BLaER1 (cell line): ENCODE data around the gene FUNDC1.

Experiments used
- H3K27ac ChIP-seq: shearing (Covaris generic); formaldehyde crosslinking; 2 replicates; pipeline ENCODE4 v1.8.1; 2022
- H3K27me3 ChIP-seq: shearing (Covaris generic); formaldehyde crosslinking; 2 replicates; pipeline ENCODE4 v1.8.1; 2022
- H3K36me3 ChIP-seq: shearing (Covaris generic); formaldehyde crosslinking; 2 replicates; pipeline ENCODE4 v1.8.1; 2022
- H3K4me1 ChIP-seq: shearing (Covaris generic); formaldehyde crosslinking; 2 replicates; pipeline ENCODE4 v1.8.1; 2022
- H3K4me2 ChIP-seq: shearing (Covaris generic); formaldehyde crosslinking; 2 replicates; pipeline ENCODE4 v1.8.1; 2022
- H3K4me3 ChIP-seq: shearing (Covaris generic); formaldehyde crosslinking; 2 replicates; pipeline ENCODE4 v1.8.1; 2022
- H3K9ac ChIP-seq: shearing (Covaris generic); formaldehyde crosslinking; 2 replicates; pipeline ENCODE4 v1.8.1; 2022
- H3K9me3 ChIP-seq: shearing (Covaris generic); formaldehyde crosslinking; 2 replicates; pipeline ENCODE4 v1.8.1; 2022
- H4K20me1 ChIP-seq: shearing (Covaris generic); formaldehyde crosslinking; 2 replicates; pipeline ENCODE4 v1.8.1; 2022
- Cebpa-rat ChIP-seq: shearing (Covaris generic); IDR thresholded peaks from 2 replicates; pipeline ENCODE4 v1.8.1; 2022

Gene FUNDC1

DNA sequence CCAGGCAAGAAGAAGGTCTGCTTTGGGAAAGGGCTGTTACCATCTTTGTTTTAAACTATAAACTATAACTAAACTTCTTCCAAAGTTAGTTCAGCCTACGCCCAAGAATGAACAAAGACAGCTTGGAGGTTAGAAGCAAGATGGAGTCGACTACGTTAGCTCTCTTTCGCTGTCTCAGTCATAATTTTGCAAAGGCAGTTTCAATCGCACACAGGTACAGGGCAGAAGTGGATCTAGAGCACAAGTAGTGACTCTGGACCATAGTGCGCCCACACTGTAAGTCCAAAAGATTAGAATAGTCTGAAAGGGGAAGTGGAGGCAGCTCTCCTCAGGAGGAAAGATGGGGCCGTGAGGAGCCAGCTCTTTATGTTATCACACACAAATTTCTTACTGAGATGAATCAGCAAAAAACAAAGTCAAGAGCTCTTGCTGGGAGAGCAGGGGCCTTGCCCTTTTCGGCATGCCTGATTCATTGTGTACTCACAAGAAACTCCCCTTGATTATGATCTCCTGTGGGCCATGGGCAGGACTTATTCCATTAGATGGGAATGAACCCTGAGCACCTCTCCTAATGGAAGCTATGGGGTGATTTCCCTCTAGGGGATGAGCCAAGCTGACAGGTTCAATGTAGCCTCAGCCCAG is 58.6 kb downstream of the FUNDC1 start:
- H3K4me1 ChIP-seq = no peaks in the 10 kb centered on the region
- H3K9me3 ChIP-seq = no peaks in the 10 kb centered on the region
- H3K4me2 ChIP-seq = no peak overlapping the region
- no peak overlapping the region for H3K4me3 ChIP-seq
- H3K27ac ChIP-seq = no peak overlapping the region
- H3K27me3 ChIP-seq = no peaks in the 10 kb centered on the region
- no peak overlapping the region for H3K9ac ChIP-seq
- no peak for TF ChIP-seq Cebpa-rat
- no peaks in the 10 kb centered on the region for H4K20me1 ChIP-seq
- no peaks in the 10 kb centered on the region for H3K36me3 ChIP-seq

DNA sequence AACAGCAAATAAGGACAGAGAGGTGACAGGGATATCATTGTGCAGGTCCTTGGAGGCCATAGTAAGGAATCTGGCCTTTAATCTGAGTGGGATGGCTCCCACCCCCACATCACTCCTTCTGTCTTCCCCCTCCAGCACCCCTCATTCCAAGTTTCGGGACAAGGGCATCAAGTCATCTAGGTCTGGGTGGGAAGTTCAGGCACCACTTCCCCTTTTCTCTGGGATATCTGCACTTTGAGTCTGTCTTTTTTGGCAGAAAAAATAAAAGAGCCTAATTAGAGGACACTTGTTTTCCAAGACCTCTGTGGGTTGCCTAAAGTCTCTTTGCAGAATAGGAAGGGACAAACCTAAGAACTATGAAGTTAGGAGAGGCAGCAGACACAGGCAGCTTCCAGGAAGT is 60.1 kb downstream of the FUNDC1 start:
- no peak overlapping the region for H3K4me3 ChIP-seq
- no peaks in the 10 kb centered on the region for H4K20me1 ChIP-seq
- TF ChIP-seq Cebpa-rat = no peak
- no peak overlapping the region for H3K27ac ChIP-seq
- H3K36me3 ChIP-seq = no peaks in the 10 kb centered on the region
- no peak overlapping the region for H3K4me2 ChIP-seq
- H3K27me3 ChIP-seq = no peaks in the 10 kb centered on the region
- H3K4me1 ChIP-seq = no peaks in the 10 kb centered on the region
- no peaks in the 10 kb centered on the region for H3K9me3 ChIP-seq
- H3K9ac ChIP-seq = no peak overlapping the region

DNA sequence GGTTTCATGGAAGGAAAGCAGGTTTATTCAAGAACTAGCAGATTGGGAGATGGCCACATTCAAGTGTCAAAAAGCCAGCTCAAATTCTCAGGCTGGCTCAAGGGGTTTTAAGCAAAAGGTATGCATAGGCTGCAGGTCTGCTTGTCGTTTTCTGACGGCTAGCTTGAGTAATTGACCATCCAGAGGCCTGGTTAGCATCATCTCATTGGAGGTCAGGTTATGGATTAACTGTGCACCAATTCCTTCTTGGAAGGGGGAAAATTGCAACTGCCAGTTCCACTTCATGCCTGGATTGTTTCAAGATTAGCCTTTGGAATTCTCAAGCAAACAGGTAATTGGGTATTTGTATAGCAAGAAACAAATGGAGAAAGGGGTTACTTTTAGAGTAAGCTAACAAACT is 62.1 kb downstream of the FUNDC1 start:
- Histone ChIP-seq H4K20me1 (no peaks in the 10 kb centered on the region), H3K4me3 (no peak overlapping the region), H3K36me3 (no peaks in the 10 kb centered on the region), H3K4me1 (no peaks in the 10 kb centered on the region), H3K9ac (no peak overlapping the region), H3K27me3 (no peaks in the 10 kb centered on the region), H3K4me2 (no peak overlapping the region), H3K27ac (no peak overlapping the region), H3K9me3 (no peaks in the 10 kb centered on the region)
- TF ChIP-seq Cebpa-rat = no peak

DNA sequence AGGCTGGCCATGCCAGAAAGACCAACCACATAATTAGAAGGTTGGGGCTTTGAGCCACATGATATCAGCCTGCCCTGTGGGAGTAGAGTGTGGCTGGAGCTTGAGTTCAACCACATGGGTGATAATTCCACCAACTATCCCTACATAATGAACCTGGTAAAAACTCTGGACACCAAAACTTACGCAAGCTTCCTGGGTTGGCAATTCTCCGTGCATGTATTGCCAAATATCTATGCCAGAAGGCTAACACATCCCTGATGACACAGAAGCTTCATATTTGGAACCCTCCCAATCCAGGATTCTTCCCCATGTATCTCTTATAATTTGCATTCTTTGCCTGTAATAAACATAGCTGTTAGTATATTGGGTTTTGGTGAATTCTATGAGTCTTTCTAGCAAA is 68.2 kb downstream of the FUNDC1 start:
- Histone ChIP-seq H3K9ac (no peak overlapping the region), H4K20me1 (no peaks in the 10 kb centered on the region), H3K27ac (no peak overlapping the region), H3K36me3 (no peaks in the 10 kb centered on the region), H3K9me3 (no peaks in the 10 kb centered on the region), H3K4me1 (no peaks in the 10 kb centered on the region), H3K27me3 (no peaks in the 10 kb centered on the region), H3K4me3 (no peak overlapping the region), H3K4me2 (no peak overlapping the region)
- no peak for TF ChIP-seq Cebpa-rat
